Upper lobe of left lung (tissue), 6 donors: ENCODE data around the gene COL6A3. TPM values are rescaled to one million over a fixed set of nuclear protein-coding genes. Genes with fewer than 3 reads are reported as not detected.

Experiments
- ATAC-seq, 2 donors: fragments of 200-7000 bp; cut with Tn5 transposase; one replicate each; pipeline ENCODE4 v1.9.1; 2022; ENCODE audit warnings: mild to moderate bottlenecking in 2 of 2, moderate library complexity in 2 of 2; ENCODE audit not compliant: low FRiP score in 2 of 2
- DNase-seq, 2 donors: peaks; one replicate each; pipeline ENCODE4 v3.0.0-alpha.2; 2019 to 2020
- H3K27ac ChIP-seq, 4 donors: fragments of 200-600 bp; sonication (generic); one replicate each; pipeline ENCODE4 v1.5.1; 2016 to 2019
- H3K27me3 ChIP-seq, 4 donors: fragments of 200-600 bp; sonication (generic); one replicate each; pipeline ENCODE4 v1.5.1; 2017 to 2019
- H3K36me3 ChIP-seq, 4 donors: fragments of 200-600 bp; sonication (generic); one replicate each; pipeline ENCODE4 v1.5.1; 2016 to 2019
- H3K4me1 ChIP-seq, 4 donors: fragments of 200-600 bp; sonication (generic); one replicate each; pipeline ENCODE4 v1.5.1; 2018 to 2019
- H3K4me3 ChIP-seq, 4 donors: fragments of 200-600 bp; sonication (generic); one replicate each; pipeline ENCODE4 v1.5.1; 2017 to 2019; ENCODE audit warnings: mild to moderate bottlenecking in 2 of 4, moderate library complexity in 1 of 4
- H3K9me3 ChIP-seq, 4 donors: fragments of 200-600 bp; sonication (generic); one replicate each; pipeline ENCODE4 v1.5.1; 2018 to 2019
- CTCF ChIP-seq, 6 experiments: fragments of 450-650 bp in 4 of 6; fragments of 200-600 bp in 2 of 6; sonication (generic) in 2 of 6; IDR thresholded peaks; one replicate each; pipeline ENCODE4 v1.5.1; 2016 to 2019; ENCODE audit warnings: antibody characterized with exemption in 6 of 6
- EP300 ChIP-seq, 4 donors: sonication (generic); formaldehyde crosslinking; IDR thresholded peaks; one replicate each; pipeline ENCODE4 v1.5.1; 2017; ENCODE audit warnings: antibody characterized with exemption in 4 of 4, control low read depth in 2 of 4
- POLR2A ChIP-seq, 4 donors: fragments of 450-650 bp; IDR thresholded peaks; one replicate each; pipeline ENCODE4 v1.5.1; 2016 to 2017; ENCODE audit warnings: antibody characterized with exemption in 4 of 4, mild to moderate bottlenecking in 2 of 4
- POLR2AphosphoS5 ChIP-seq, 2 donors: sonication (generic); formaldehyde crosslinking; IDR thresholded peaks; one replicate each; pipeline ENCODE4 v1.5.1; 2017; ENCODE audit warnings: antibody characterized with exemption in 2 of 2
- WGBS, 2 donors: methylation state at CpG; one replicate each; pipeline ENCODE4 v1.1.5; 2017 to 2018; 5-methylcytosine and 5-hydroxymethylcytosine counted together
- total RNA-seq, 6 donors: library from RNA; depleted of rRNA in 4 of 6; stranded (reverse); fragments of >200 nt in 4 of 6; gene quantifications; one replicate each; pipeline versions ENCODE4 v1.1.0 to v1.2.1, GENCODE V29; 2016 to 2021
- donor health status: DM: no; HTN: no; CAD: no; lungs with moderate emphysema.
- donor health status: DM: no; HTN: yes; CAD: no; lungs with severe emphysema.

Gene COL6A3
- total RNA-seq, 6 donors from 2014 or later: 34.4 to 199 (median 71.9) TPM

- no peaks in the 10 kb centered on the region for H3K27me3 ChIP-seq
- TF ChIP-seq POLR2AphosphoS5 (IDR thresholded peaks at IDR 0.05) (no peak), CTCF (IDR thresholded peaks at IDR 0.05) (no peak), POLR2A (IDR thresholded peaks at IDR 0.05) (no peak)
- DNase-seq: no peak
- ATAC-seq: no peak
- WGBS, 2 donors: 87 to 89% methylated on average over 1 of the region's 1 CpG
- no peaks in the 10 kb centered on the region for H3K9me3 ChIP-seq
- H3K4me1 ChIP-seq: no peaks in the 10 kb centered on the region
- no peak overlapping the region for H3K27ac ChIP-seq
- H3K4me3 ChIP-seq: no peak overlapping the region
- peaks cover 0 to 14% (median 0%) of the 10 kb centered on the region in 4 donors for H3K36me3 ChIP-seq
Observed at GRCh38 chr2:237333748-237334147, 80.2 kb downstream of the COL6A3 start.

GRCh38 chr2:237330541-237330940 is 83.4 kb downstream of the COL6A3 start:
- Histone ChIP-seq H3K9me3 (no peaks in the 10 kb centered on the region), H3K27me3 (no peaks in the 10 kb centered on the region), H3K4me3 (no peak overlapping the region), H3K4me1 (no peaks in the 10 kb centered on the region), H3K36me3 (peaks cover 0 to 2% (median 0%) of the 10 kb centered on the region in 4 donors), H3K27ac (no peak overlapping the region)
- DNase-seq (no peak), ATAC-seq (no peak)
- TF ChIP-seq CTCF (IDR thresholded peaks at IDR 0.05): no peak
- no peak for TF ChIP-seq EP300 (IDR thresholded peaks at IDR 0.05)
- no peak for TF ChIP-seq POLR2AphosphoS5 (IDR thresholded peaks at IDR 0.05)
- TF ChIP-seq POLR2A (IDR thresholded peaks at IDR 0.05): no peak
- 73 to 79% methylated on average over 4 of the region's 4 CpGs for WGBS, 2 donors

GRCh38 chr2:237327175-237327950 is 86.6 kb downstream of the COL6A3 start:
- Histone ChIP-seq H3K9me3 (no peaks in the 10 kb centered on the region), H3K27me3 (no peaks in the 10 kb centered on the region), H3K4me3 (no peak overlapping the region), H3K4me1 (peaks cover 0 to 6% (median 0%) of the 10 kb centered on the region in 4 donors), H3K27ac (peak overlapping the region in 3 of 4 donors; percentile 53 to 57 (median 54)), H3K36me3 (no peaks in the 10 kb centered on the region)
- WGBS, 2 donors: 79% methylated on average over 14 of the region's 14 CpGs
- DNase-seq (no peak), ATAC-seq (peak in 1 of 2 donors; percentile 35)
- no peak for TF ChIP-seq EP300 (IDR thresholded peaks at IDR 0.05)
- no peak for TF ChIP-seq CTCF (IDR thresholded peaks at IDR 0.05)
- TF ChIP-seq POLR2AphosphoS5 (IDR thresholded peaks at IDR 0.05): no peak
- TF ChIP-seq POLR2A (IDR thresholded peaks at IDR 0.05): no peak

GRCh38 chr2:237326266-237327171 is 87.4 kb downstream of the COL6A3 start:
- no peaks in the 10 kb centered on the region for H3K36me3 ChIP-seq
- no peaks in the 10 kb centered on the region for H3K27me3 ChIP-seq
- H3K9me3 ChIP-seq: no peaks in the 10 kb centered on the region
- WGBS, 2 donors: 58 to 62% methylated on average over 12 of the region's 12 CpGs
- DNase-seq (no peak), ATAC-seq (no peak)
- peak overlapping the region in 3 of 4 donors; percentile 53 to 57 (median 54) for H3K27ac ChIP-seq
- peaks cover 0 to 6% (median 3%) of the 10 kb centered on the region in 4 donors for H3K4me1 ChIP-seq
- TF ChIP-seq EP300 (IDR thresholded peaks at IDR 0.05) (no peak), POLR2A (IDR thresholded peaks at IDR 0.05) (no peak)
- H3K4me3 ChIP-seq: no peak overlapping the region

- Histone ChIP-seq H3K9me3 (no peaks in the 10 kb centered on the region), H3K4me1 (peaks cover 0 to 6% (median 3%) of the 10 kb centered on the region in 4 donors), H3K4me3 (no peak overlapping the region), H3K36me3 (no peaks in the 10 kb centered on the region), H3K27me3 (no peaks in the 10 kb centered on the region), H3K27ac (peak overlapping the region in 3 of 4 donors; percentile 27 to 59 (median 52))
- DNase-seq (no peak), ATAC-seq (no peak)
- TF ChIP-seq POLR2AphosphoS5 (IDR thresholded peaks at IDR 0.05) (no peak), POLR2A (IDR thresholded peaks at IDR 0.05) (no peak), EP300 (IDR thresholded peaks at IDR 0.05) (no peak), CTCF (IDR thresholded peaks at IDR 0.05) (no peak)
- WGBS, 2 donors: 50 to 57% methylated on average over 5 of the region's 5 CpGs
Observed at GRCh38 chr2:237324837-237325236, 89.1 kb downstream of the COL6A3 start.
